Neutrophil (primary cell): Measurements from ENCODE around the gene ASIC2.

Experiments
- H3K27ac ChIP-seq: fragments of 200-600 bp; sonication (generic); 2 replicates; pipeline ENCODE4 v1.5.1; 2016; ENCODE audit warnings: mild to moderate bottlenecking, moderate library complexity
- H3K27me3 ChIP-seq: fragments of 200-600 bp; sonication (generic); 2 replicates; pipeline ENCODE4 v1.6.0; 2016; ENCODE audit warnings: mild to moderate bottlenecking
- H3K36me3 ChIP-seq: fragments of 200-600 bp; sonication (generic); 2 replicates; pipeline ENCODE4 v1.5.1; 2017
- H3K4me1 ChIP-seq, 2 experiments: fragments of 200-600 bp in 1 of 2; sonication (generic) in 1 of 2; 1 replicate in 1 of 2; 2 replicates in 1 of 2; pipeline versions ENCODE4 v1.5.1 to v1.6.1; 2013 to 2016; ENCODE audit warnings: low read depth in 1 of 2, low read length in 1 of 2, mild to moderate bottlenecking in 1 of 2, moderate library complexity in 1 of 2; ENCODE audit not compliant: control insufficient read depth in 1 of 2, insufficient read depth in 1 of 2
- H3K4me3 ChIP-seq, 2 experiments: fragments of 200-600 bp in 1 of 2; sonication (generic) in 1 of 2; 1 replicate in 1 of 2; 2 replicates in 1 of 2; pipeline ENCODE4 v1.5.1; 2013 to 2016; ENCODE audit warnings: low read depth in 1 of 2, low read length in 1 of 2, mild to moderate bottlenecking in 1 of 2, moderate library complexity in 1 of 2
- H3K9me3 ChIP-seq: fragments of 200-600 bp; sonication (generic); 2 replicates; pipeline ENCODE4 v1.5.1; 2016
- CTCF ChIP-seq: fragments of 200-600 bp; sonication (generic); IDR thresholded peaks from 2 replicates; pipeline ENCODE4 v1.5.1; 2016; ENCODE audit warnings: antibody characterized with exemption

Gene ASIC2

GRCh38 chr17:33243732-33244131 is 49.4 kb downstream of the ASIC2 start:
- H3K27me3 ChIP-seq = peaks cover 5% of the 10 kb centered on the region
- no peak overlapping the region for H3K4me3 ChIP-seq
- H3K4me1 ChIP-seq = no peaks in the 10 kb centered on the region
- no peaks in the 10 kb centered on the region for H3K9me3 ChIP-seq
- no peak for TF ChIP-seq CTCF
- H3K36me3 ChIP-seq = no peaks in the 10 kb centered on the region
- H3K27ac ChIP-seq = no peak overlapping the region

GRCh38 chr17:33242375-33243124 is 50.5 kb downstream of the ASIC2 start:
- no peak for TF ChIP-seq CTCF
- Histone ChIP-seq H3K4me3 (no peak overlapping the region), H3K27me3 (peaks cover 5% of the 10 kb centered on the region), H3K9me3 (no peaks in the 10 kb centered on the region), H3K27ac (no peak overlapping the region), H3K36me3 (no peaks in the 10 kb centered on the region), H3K4me1 (no peaks in the 10 kb centered on the region)

- no peak for TF ChIP-seq CTCF
- no peak overlapping the region for H3K4me3 ChIP-seq
- no peaks in the 10 kb centered on the region for H3K4me1 ChIP-seq
- no peaks in the 10 kb centered on the region for H3K36me3 ChIP-seq
- peaks cover 5% of the 10 kb centered on the region for H3K27me3 ChIP-seq
- no peaks in the 10 kb centered on the region for H3K9me3 ChIP-seq
- H3K27ac ChIP-seq = no peak overlapping the region
Observed at GRCh38 chr17:33241390-33241789, 51.7 kb downstream of the ASIC2 start.

GRCh38 chr17:33240362-33240761 is 52.7 kb downstream of the ASIC2 start:
- no peak for TF ChIP-seq CTCF
- Histone ChIP-seq H3K4me1 (no peaks in the 10 kb centered on the region), H3K36me3 (no peaks in the 10 kb centered on the region), H3K27me3 (peaks cover 5% of the 10 kb centered on the region), H3K27ac (no peak overlapping the region), H3K4me3 (no peak overlapping the region), H3K9me3 (no peaks in the 10 kb centered on the region)

GRCh38 chr17:33239702-33240101 is 53.4 kb downstream of the ASIC2 start:
- H3K27me3 ChIP-seq = peaks cover 5% of the 10 kb centered on the region
- no peaks in the 10 kb centered on the region for H3K36me3 ChIP-seq
- TF ChIP-seq CTCF = no peak
- H3K4me3 ChIP-seq = no peak overlapping the region
- H3K9me3 ChIP-seq = no peaks in the 10 kb centered on the region
- H3K27ac ChIP-seq = no peak overlapping the region
- H3K4me1 ChIP-seq = no peaks in the 10 kb centered on the region
